Ishikawa (cell line): ENCODE results near the gene KDM8.

Experiments
- FOXM1 ChIP-seq: IDR thresholded peaks from 2 replicates; pipeline ENCODE4 v1.6.1; 2012; ENCODE audit warnings: low read depth, borderline replicate concordance
- MAX ChIP-seq: IDR thresholded peaks from 2 replicates; pipeline ENCODE4 v1.6.1; 2012

DNA sequence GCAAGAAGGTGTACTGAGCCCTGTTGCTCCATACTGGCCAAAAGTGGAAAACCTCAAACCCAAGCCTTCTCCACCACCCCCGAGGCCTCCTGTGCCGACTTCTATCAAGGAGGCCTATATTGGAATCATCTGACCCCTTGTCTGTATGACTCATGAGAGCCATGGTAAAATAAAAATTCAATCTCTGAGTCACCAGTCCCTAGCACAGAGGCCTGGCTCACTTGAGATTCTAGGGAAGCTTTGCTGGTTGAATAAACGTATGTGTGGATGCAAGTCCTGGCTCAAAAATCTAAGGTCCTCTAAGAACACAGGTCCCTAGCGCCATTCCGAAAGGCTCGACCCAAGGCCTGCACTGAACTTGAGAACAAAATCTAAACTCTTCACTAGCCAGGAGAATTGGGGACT is 50.2 kb downstream of the KDM8 start:
- no peak for TF ChIP-seq MAX
- TF ChIP-seq FOXM1, result no peak
